Measurements from ENCODE around the gene LHX8.

DNA sequence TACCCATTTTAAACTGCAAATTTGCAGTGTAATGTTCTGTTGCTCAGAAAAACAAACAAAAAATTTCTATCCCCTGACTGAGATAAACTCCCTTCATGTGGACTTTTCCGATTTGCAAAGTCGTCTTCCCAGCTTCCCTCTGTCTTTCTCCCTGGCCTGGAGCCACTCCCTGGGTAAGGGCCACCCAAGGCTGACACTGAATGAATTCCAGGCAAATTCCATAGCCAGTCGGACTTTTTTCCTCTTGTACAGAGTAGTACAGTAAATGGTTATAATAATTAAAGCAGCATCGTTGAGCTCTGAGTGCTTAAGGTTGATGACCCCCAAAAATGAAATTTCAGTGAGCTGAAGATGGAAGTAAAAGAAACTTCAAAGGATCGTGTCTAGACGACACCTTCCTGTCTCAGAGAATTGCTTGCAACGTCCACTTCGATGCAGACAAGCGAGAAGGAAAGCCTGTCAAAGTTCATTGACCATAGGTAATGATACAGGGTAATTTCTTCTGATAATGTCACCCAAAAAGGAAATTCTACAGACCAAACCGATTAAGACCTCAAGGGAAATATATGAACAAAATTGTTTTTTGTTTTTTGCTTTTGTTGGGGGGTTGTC, 33.6 kb upstream of the LHX8 start:
- no peak for TF ChIP-seq POLR2A (IDR thresholded peaks at IDR 0.05)
- TF ChIP-seq, protein P1, sequence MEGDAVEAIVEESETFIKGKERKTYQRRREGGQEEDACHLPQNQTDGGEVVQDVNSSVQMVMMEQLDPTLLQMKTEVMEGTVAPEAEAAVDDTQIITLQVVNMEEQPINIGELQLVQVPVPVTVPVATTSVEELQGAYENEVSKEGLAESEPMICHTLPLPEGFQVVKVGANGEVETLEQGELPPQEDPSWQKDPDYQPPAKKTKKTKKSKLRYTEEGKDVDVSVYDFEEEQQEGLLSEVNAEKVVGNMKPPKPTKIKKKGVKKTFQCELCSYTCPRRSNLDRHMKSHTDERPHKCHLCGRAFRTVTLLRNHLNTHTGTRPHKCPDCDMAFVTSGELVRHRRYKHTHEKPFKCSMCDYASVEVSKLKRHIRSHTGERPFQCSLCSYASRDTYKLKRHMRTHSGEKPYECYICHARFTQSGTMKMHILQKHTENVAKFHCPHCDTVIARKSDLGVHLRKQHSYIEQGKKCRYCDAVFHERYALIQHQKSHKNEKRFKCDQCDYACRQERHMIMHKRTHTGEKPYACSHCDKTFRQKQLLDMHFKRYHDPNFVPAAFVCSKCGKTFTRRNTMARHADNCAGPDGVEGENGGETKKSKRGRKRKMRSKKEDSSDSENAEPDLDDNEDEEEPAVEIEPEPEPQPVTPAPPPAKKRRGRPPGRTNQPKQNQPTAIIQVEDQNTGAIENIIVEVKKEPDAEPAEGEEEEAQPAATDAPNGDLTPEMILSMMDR (IDR thresholded peaks at IDR 0.05), result no peak
